ENCODE measurements around the gene SEPTIN2. TPM values are rescaled to one million over a fixed set of nuclear protein-coding genes. Genes with fewer than 3 reads are reported as not detected.
"Not testable (repeated sequence)": the region's sequence is repeated elsewhere in the genome, so short reads cannot be mapped to it uniquely, and the experiment has no call there.

SEPTIN2 gene
- total and polyA plus RNA-seq, 10 of the 15 experiments (the other 5 are each of a cell fraction or from before 2014, with no cell fraction given) = 169 to 474 (median 269) TPM

DNA sequence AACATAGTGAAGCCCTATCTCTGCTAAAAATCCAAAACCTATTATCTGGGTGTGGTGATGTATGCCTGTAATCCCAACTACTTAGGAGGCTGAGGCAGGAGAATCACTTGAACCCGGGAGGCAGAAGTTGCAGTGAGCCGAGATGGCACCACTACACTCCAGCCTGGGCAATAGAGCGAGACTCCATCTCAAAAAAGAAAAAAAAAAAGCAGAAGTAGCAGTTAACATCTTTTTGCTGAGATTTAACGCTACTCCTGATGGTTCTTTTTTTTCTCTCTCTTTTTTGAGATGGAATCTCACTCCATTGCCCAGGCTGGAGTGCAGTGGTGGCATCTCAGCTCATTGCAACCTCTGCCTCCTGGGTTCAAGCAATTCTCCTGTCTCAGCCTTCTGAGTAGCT lies 77.0 kb downstream of the SEPTIN2 start:
- peak overlapping the region; percentile 62 for H3K4me2 ChIP-seq (ENCODE audit: control insufficient read depth, insufficient read depth)
- H3K27me3 ChIP-seq (replicated peaks in 1 of 2; ENCODE audit: control insufficient read depth in 2 of 2, insufficient read depth in 2 of 2, low read length in 1 of 2); H3K9ac ChIP-seq (ENCODE audit: control insufficient read depth, insufficient read depth, low read length); DNase-seq (ENCODE audit: low read depth, low spot score); H3K9me3 ChIP-seq (replicated peaks; ENCODE audit: control insufficient read depth, insufficient read depth, low read length); BruUV-seq (replicated peaks); H3K4me3 ChIP-seq; FAIRE-seq; in situ Hi-C loops (cut with MboI); H2AFZ ChIP-seq (ENCODE audit: control insufficient read depth, low read depth, low read length); H3K36me3 ChIP-seq (ENCODE audit: control insufficient read depth in 2 of 2, insufficient read depth in 2 of 2, low read length in 1 of 2); H4K20me1 ChIP-seq (ENCODE audit: control insufficient read depth, insufficient read depth): not testable (repeated sequence)
- WGBS (ENCODE audit: insufficient coverage, insufficient replicate concordance, low lambda C conversion rate, missing lambda C conversion rate) = 58% methylated on average over 4 of the region's 4 CpGs
- SMC1A ChIA-PET (ENCODE audit: uncharacterized antibody, unreplicated experiment) = interaction anchor here (0.6 to 5.3 kb wide), 24 partner anchors 9 to 877 kb away, joined by 3 to 176 read pairs (median 6); partner anchors contain the start of genes HDLBP and SEPTIN2
- RAD21 ChIA-PET (ENCODE audit: unreplicated experiment) = interaction anchor here (0.8 to 3.7 kb wide), 17 partner anchors 13 to 542 kb away, joined by 3 to 75 read pairs (median 6); partner anchors contain the start of gene FARP2
- peak overlapping the region; percentile 22; the same call in 1 of the 2 replicates for H3K27ac ChIP-seq (ENCODE audit: control insufficient read depth, insufficient read depth)
- CTCF ChIA-PET = interaction anchor here (0.8 to 3.7 kb wide), 31 partner anchors 9 to 541 kb away, joined by 3 to 88 read pairs (median 6); partner anchors contain the start of genes HDLBP and SEPTIN2
- H3K79me2 ChIP-seq (ENCODE audit: control insufficient read depth, insufficient read depth, low read length) = peaks cover 16% of the 10 kb centered on the region
- peaks cover 42% of the 10 kb centered on the region for H3K4me1 ChIP-seq (ENCODE audit: control insufficient read depth, insufficient read depth, low read length)
- intact Hi-C loops (cut with micrococcal nuclease; ENCODE audit: unreplicated experiment) = loop anchor here (1.0 to 10.0 kb wide), 3 partner anchors 34 to 138 kb away; partner anchors contain the start of genes HDLBP and SEPTIN2
- peak; percentile 47 for ATAC-seq
- TF ChIP-seq SPI1 (IDR thresholded peaks at IDR 0.05; ENCODE audit: borderline replicate concordance, insufficient read depth, low read depth, low read length) = peak; percentile 26; the same call in 1 of the 2 replicates
- TF ChIP-seq IKZF1 (conservative IDR thresholded peaks at IDR 0.05) = peak; percentile 3; the same call in 1 of the 2 replicates
- POLR2A ChIA-PET = interaction anchor here (1.5 to 3.5 kb wide), 4 partner anchors 13 to 63 kb away, joined by 3 to 41 read pairs (median 8); no protein-coding TSS in a partner anchor

- no peak overlapping the region for H2AFZ ChIP-seq (ENCODE audit: control insufficient read depth, low read depth, low read length)
- RAD21 ChIA-PET (ENCODE audit: unreplicated experiment) = interaction anchor here (0.7 to 3.7 kb wide), 7 partner anchors 18 to 175 kb away, joined by 3 to 75 read pairs (median 21); no protein-coding TSS in a partner anchor
- H3K9ac ChIP-seq (ENCODE audit: control insufficient read depth, insufficient read depth, low read length) = no peak overlapping the region
- peaks cover 0 to 4% of the 10 kb centered on the region in 2 experiments; a peak in 2 of 4 replicates for H3K36me3 ChIP-seq (ENCODE audit: control insufficient read depth in 2 of 2, insufficient read depth in 2 of 2, low read length in 1 of 2)
- peaks cover 16% of the 10 kb centered on the region for H3K79me2 ChIP-seq (ENCODE audit: control insufficient read depth, insufficient read depth, low read length)
- no peaks in the 10 kb centered on the region for H4K20me1 ChIP-seq (ENCODE audit: control insufficient read depth, insufficient read depth)
- intact Hi-C loops (cut with micrococcal nuclease; ENCODE audit: unreplicated experiment) (loop anchor here (5.0 to 10.0 kb wide), 2 partner anchors 76 to 139 kb away; partner anchors contain the start of genes HDLBP and SEPTIN2), in situ Hi-C loops (cut with MboI) (no loop called here)
- no peak overlapping the region for H3K4me3 ChIP-seq
- CTCF ChIA-PET = interaction anchor here (1.1 to 3.7 kb wide), 13 partner anchors 10 to 205 kb away, joined by 3 to 88 read pairs (median 12); no protein-coding TSS in a partner anchor
- peak overlapping the region; percentile 15 for H3K4me2 ChIP-seq (ENCODE audit: control insufficient read depth, insufficient read depth)
- peak overlapping the region; percentile 22; the same call in 1 of the 2 replicates for H3K27ac ChIP-seq (ENCODE audit: control insufficient read depth, insufficient read depth)
- no peak for ATAC-seq
- peaks cover 42% of the 10 kb centered on the region for H3K4me1 ChIP-seq (ENCODE audit: control insufficient read depth, insufficient read depth, low read length)
- no TSS peak for BruUV-seq (replicated peaks)
- POLR2A ChIA-PET = interaction anchor here (1.5 to 3.5 kb wide), 2 partner anchors 35 to 64 kb away, joined by 3 to 41 read pairs; no protein-coding TSS in a partner anchor
- no peaks in the 10 kb centered on the region for H3K27me3 ChIP-seq (replicated peaks in 1 of 2; ENCODE audit: control insufficient read depth in 2 of 2, insufficient read depth in 2 of 2, low read length in 1 of 2)
- SMC1A ChIA-PET (ENCODE audit: uncharacterized antibody, unreplicated experiment) = interaction anchor here (0.6 to 5.3 kb wide), 12 partner anchors 10 to 878 kb away, joined by 3 to 176 read pairs (median 6); partner anchors contain the start of genes HDLBP and SEPTIN2
- H3K9me3 ChIP-seq (replicated peaks; ENCODE audit: control insufficient read depth, insufficient read depth, low read length) = no peaks in the 10 kb centered on the region; the same call in 2 of the 3 replicates
- no peak for FAIRE-seq
- DNase-seq (ENCODE audit: low read depth, low spot score) = no peak
- WGBS (ENCODE audit: insufficient coverage, insufficient replicate concordance, low lambda C conversion rate, missing lambda C conversion rate) = 42% methylated on average over 3 of the region's 3 CpGs
- TF ChIP-seq EED (IDR thresholded peaks at IDR 0.05; ENCODE audit: low read depth) (peak; percentile 68), RAD21 (IDR thresholded peaks at IDR 0.05; ENCODE audit: insufficient read depth, low read depth, low read length) (no peak), RUNX3 (IDR thresholded peaks at IDR 0.05; ENCODE audit: low read length) (no peak), YY1 (IDR thresholded peaks at IDR 0.05; ENCODE audit: low read depth, low read length) (0 out of 2 replicates have a peak, but pooled peaks have one; percentile 27), TBL1XR1 (IDR thresholded peaks at IDR 0.05; ENCODE audit: low read depth, low read length) (no peak), NBN (IDR thresholded peaks at IDR 0.05) (no peak)
- TF ChIP-seq, protein P1, sequence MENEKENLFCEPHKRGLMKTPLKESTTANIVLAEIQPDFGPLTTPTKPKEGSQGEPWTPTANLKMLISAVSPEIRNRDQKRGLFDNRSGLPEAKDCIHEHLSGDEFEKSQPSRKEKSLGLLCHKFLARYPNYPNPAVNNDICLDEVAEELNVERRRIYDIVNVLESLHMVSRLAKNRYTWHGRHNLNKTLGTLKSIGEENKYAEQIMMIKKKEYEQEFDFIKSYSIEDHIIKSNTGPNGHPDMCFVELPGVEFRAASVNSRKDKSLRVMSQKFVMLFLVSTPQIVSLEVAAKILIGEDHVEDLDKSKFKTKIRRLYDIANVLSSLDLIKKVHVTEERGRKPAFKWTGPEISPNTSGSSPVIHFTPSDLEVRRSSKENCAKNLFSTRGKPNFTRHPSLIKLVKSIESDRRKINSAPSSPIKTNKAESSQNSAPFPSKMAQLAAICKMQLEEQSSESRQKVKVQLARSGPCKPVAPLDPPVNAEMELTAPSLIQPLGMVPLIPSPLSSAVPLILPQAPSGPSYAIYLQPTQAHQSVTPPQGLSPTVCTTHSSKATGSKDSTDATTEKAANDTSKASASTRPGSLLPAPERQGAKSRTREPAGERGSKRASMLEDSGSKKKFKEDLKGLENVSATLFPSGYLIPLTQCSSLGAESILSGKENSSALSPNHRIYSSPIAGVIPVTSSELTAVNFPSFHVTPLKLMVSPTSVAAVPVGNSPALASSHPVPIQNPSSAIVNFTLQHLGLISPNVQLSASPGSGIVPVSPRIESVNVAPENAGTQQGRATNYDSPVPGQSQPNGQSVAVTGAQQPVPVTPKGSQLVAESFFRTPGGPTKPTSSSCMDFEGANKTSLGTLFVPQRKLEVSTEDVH (IDR thresholded peaks at IDR 0.05; ENCODE audit: low read depth, partially characterized antibody) = no peak
Observed at GRCh38 chr2:241393524-241394196, 77.9 kb downstream of the SEPTIN2 start.

Data from GM12878 (cell line).